COLO668 (cell line): ENCODE results near the gene ADD2.
A peak's percentile ranks its signal among the peaks of the same experiment; 100 is the strongest.

Source experiments
- DNase-seq: peaks from one replicate; lab custom pipeline; 2025; ENCODE audit not compliant: unreplicated experiment; lab: John Stamatoyannopoulos, UW

The ADD2 gene

DNA sequence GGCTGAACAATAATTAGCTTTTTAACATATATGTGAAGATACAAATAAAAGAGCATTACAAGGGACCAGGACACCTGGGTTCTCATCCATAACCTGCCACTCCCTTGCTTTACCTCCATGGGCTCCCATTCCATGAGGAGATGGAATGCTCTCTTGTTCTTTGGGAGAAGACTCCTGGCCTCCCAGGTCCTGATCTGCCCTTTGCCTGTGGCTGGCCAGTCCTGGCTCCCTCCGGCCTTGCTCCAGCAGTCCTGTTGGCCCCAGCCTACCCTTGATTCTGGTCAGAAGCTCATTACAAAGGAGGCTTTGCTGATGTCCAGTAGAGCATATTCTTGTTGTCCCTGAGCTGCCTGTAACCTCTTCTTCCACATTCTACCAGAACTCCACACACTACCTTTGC lies 60.3 kb downstream of the ADD2 start:
- no peak for DNase-seq

DNA sequence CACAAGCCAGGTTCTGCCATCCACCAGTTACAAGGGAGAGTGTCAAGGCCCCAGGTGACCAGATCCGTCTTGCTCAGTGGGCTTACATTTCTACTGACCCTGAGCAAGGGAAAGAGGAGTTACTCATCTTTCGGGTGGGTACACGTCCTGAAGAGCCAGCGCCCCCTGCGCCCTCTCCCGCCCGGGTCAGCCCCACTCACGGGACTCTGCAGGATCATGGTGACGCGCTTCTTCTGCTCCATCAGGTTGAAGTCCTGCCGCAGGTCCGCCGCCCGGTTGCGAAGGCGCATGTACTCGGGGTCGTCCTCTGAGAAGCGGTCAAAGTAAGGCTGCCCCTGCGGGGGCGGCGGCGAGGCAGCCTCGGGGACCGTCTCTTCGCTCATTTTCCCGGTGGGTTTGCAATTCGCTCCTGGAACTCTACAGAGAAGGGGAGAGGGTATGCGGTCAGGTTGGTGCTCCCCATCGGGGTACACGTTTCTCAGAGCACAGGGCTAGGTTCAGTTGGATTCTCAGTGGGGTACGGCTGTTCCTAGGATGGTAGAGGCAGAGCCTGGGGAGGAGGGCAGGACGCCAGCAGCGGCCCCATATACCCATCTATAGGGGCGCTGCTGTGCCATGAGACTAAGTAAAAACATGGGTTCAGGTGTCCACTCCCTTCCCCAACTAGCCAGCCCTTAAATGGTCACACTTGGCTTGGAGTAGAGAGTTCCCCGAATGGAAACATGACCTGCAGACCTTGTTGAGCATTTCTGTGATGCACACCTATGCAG lies 61.8 kb downstream of the ADD2 start:
- DNase-seq, result no peak

DNA sequence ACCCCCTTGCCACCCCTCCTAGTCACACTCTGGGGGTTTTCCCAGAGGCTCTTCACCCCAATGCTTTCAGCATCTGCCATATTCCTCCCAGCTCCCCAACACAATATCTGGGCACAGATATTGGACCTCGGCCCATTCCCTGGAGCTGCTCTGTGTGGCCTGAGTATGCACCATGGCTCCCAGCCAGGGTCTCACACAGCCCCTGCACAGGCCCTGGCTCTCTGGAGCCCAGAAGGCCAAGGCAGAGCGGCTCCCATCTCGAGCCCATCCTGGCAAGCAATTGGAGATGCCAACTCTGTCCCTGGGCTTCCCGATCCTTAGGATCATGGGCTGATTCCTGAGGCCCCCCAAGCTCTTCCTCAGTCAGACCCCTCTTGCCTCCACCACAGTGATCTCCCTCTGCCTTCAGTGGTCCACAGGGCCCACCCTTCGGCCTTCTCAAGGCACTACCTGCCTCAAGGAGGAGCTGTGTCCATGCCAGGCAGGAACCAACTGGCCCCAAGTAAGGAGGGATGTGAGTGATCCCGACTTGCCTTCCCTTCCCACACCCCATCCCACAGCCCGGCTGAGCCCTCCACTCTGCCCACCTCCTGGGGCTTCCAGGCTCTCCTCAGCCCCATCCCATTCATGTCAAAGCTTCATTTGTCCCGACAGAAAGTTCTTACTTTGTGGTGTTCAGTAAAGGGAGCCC lies 62.7 kb downstream of the ADD2 start:
- no peak for DNase-seq

DNA sequence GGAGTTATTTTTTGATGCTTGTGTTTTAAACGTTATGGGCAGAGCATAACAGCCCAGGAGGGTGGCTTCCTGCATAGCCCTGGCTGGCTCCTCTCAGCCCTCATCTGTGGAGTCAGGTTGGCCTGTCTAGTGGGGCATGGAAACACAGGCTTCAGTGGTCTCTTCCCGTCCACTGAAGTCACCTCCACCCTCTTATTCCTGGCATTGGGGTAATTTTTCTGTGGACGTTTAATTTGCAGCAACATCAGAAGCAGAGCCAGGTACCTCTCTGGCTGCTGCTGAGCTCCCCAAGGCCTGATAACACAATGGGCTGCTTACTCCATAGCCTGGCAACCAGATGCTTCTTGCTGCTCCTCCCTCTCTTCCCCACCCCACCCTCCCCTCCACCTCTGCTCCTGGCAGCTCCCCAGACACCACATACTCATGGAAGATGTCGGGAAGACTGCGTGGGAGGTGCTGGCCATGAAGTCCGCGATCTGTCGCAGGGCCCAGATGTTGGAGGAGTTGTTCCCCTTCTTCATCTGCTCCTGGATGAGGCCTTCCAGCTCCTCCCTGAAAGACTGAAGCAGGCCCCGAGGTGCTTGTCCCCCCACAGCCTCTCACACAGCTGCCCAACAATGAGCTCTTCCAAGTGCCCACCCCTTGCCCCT lies 64.0 kb downstream of the ADD2 start:
- DNase-seq, result no peak

DNA sequence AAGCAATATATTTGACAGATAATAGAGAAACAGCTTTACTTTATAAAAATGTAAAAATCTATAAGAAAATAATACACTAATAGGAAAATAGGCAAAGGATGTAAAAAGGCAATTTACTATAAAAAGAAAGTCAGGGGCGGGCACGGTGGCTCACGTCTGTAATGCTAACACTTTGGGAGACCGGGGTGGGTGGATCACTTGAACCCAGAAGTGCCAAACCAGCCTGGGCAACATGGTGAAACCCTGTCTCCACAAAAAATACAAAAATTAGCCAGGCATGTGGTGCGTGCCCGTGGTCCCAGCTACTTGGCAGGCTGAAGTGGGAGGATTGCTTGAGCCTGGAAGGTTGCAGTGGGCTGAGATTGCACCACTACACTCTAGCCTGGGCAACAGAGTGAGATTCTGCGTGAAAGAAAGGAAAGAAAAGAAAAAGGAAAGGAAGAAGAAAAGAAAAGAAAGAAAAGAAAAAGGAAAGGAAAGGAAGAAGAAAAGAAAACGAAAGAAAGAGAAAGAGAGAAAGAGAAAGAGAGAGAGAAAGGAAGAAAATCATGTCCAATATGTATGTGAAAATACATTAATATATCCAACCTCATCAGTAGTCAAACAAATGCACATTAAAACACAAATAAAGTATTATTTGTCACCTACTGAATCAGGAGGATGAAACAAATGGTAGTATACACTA lies 65.1 kb downstream of the ADD2 start:
- DNase-seq, result no peak

DNA sequence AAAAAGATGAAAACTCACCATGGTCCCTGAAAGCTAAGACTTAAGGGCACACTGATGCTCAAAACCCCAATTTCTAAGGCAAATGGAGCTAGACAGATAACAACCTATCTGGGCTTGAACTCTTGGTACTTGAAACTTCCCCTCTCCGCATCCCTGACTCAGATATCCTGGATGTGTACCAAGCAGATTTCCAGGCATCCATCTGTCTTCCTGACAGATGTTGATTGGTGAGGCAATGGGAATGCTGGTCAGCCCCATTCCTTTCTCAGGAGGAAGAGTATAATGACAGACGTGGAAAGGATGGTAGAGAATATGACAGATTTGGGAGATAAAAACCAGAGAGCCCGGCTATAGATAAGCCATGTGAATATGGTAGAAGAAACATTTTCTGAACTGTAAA lies 69.2 kb downstream of the ADD2 start:
- no peak for DNase-seq

DNA sequence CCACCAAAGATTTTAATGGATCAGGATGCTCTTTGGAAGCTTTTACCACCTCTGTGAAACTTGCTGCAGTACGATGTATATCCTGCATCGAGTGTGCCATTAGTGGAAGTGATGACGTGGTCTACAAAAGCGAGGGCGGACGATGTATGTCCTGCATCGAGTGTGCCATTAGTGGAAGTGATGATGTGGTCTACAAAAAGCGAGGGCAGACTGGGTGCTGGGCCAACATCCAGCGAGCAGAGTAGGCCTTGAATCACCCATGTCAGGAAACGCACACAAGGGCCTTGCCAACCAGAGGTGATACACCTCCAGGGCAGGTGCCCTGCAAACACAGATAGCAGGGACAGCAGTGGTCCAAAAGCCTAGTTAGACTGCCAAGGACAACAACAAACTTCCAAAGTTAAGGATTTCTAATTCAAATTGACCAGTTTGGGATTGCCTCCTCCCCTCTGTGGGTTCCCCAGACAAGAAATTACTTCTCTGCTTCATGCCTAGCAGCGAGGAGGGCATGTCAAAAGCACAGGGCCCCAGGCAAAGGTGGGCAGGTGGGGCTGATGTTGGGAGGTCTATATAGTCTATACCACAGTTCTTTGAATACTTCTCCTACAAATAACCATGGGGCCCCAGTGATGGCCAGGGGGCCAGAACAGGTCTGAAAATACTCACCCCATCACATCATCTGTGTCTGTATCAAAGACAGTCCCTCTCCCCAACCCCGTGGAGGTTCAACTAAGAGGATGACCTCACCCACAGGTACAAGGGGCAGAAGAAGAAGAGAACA lies 70.2 kb downstream of the ADD2 start:
- DNase-seq, result no peak

DNA sequence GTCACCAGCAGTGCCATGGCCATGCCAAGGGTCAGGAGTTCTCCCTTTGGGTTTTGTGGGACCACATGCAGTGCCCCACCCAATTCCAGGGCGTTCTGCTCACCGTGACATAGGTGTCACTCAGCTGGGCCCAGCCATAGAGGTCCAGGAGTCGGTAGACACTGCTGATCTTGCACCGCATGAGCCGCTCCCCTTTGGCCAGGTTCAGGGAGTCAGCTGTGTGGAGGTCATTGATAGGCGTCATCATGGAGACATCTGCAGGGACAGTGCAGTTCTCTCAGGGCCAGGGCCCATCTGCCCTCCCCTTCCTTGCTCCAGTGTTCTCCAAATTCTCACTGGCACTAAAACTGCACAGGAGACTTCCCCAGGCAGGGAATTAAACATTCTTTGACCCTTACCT lies 71.9 kb downstream of the ADD2 start:
- no peak for DNase-seq

DNA sequence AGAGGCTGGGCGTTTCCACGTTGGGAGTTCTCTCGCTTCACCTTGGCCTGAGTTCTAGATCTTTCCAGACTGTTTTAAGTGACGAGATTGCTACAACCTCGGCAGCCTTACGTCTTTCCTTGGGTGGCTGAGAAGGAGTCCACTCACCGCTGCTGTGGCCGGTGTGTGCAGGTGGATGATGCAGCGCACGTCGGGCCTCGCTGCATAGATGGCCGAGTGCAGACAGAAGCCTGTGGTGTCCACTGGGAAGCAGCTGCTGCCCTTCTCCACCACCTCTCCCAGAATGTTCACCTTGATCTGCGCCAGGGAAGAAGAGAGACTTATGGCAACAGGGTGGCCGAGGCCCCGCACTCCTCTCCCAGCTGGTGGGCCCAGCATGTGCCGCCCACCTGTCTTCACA lies 75.7 kb downstream of the ADD2 start:
- no peak for DNase-seq

DNA sequence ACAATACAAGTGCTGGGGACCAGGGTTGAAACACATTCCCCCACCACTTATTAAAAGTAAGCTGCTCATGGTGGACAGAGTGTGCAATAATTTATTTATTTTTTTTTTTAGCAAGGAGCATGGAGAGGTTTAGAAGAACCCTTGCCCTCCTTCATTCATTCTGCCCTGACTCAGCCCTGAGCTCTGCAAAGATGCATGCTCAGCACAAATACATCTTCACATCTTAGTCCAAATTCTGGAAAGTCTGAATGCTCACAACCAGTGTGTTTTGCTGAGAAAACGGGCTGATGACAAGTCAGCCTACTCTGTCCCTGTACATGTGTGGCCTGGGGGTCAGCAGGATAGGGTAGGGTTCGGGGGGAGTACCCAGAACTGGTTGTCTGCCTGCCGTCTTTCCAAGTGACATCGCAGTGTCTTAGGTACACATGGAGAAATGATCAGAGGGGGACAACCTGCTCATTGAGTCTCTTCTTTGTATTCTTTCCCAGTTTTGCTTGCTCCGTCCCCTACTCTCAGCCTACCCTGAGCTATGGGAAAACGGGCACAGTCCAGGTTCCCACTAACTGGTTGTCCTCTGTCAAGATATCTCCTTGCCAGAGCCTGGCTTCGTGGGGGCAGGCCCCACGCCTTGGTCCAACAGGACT lies 76.4 kb downstream of the ADD2 start:
- DNase-seq, result no peak

DNA sequence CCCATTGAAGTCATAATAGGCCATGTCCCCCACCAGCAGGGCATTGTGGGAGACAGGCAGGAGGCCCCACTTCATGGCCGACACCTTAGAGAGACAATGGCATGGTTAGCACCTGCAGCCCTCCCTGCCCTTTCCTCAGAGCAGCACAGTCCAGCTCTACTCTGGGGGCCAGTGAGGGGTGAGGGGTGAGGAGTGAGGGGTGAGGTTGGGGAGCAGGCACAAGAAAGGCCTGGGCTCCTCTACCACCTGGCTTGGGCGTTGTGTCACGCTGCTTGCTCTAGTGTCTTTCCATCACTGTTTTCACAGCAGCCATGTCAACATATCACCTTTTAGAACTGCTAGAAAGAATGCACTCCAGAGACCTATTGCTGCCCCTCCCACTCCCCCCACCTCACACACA lies 77.2 kb downstream of the ADD2 start:
- no peak for DNase-seq

DNA sequence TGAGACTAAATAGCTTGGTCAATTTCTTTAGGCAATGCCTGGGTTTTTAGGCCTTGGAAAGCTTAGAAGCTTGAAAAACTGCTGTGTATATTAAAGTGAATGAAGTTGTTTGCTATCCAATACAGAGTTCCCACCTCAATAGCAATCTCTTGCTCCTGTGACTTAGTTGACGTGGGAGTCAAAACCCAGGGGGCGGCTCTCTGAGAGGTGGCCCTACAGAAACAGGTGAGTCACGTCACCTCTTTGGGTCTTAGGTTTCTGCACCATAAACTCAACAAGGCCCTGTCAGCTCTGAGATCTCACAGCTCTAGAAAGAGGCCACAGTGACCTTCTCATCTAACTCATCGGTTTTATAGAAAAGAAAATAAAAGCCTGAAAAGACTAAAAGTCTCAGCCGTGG lies 79.6 kb downstream of the ADD2 start:
- no peak for DNase-seq

DNA sequence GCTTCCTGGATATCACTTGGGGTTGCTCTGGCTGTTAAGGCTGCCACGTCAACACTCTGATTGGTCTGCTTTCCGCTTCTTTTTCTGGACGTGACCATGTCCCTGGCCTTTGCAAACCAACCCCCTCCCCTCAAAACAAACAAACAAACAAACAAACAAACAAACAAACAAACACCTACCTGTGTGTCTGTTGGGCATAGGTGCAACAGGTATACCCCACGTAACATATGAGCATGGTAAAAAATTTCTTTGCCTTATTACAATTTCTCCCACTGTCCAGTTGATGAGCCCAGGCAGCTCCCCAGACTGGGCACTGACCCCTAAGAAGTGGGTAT lies 80.6 kb downstream of the ADD2 start:
- no peak for DNase-seq

DNA sequence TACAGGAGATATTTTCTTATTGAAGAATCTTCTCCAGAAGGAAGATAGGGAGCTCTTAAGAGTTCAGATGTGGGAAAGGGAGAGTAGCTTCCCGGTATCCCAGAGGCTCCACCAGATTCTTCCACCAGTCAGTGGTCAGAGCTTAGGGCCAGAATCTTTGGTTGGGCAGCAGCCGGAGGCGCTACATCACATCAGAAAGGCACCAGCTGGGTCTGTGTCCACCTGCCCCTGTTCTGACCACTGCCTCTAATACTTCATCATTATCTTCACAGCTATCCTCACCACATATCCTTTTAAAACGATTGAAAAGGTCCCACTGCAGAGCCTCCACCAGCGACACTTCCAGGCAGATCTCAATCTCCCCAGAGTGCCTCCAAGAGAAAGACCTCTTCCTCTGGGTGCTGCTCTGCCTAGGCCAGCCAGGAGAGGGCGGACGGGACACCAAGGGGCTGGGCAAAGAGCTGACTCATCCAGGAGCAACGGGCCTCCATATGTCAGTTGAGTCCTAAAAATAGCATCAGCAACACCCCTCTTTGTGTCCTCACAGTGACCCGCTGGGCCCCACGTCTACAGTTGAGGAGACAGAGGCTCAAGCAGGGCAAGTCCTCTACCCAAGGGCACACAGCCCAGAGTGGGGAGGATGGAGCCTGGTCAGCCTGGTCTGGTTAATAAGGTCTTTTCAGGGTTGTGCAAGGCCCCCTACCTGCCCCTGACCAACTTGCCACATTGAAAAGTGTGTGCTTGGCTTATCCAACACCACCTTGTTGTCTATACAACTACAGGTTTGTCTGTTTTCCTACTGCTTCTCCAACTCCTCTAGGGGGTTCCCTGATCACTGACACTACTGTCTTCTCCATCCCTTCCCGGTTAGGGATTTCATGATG lies 81.2 kb downstream of the ADD2 start:
- peak; percentile 46 for DNase-seq

DNA sequence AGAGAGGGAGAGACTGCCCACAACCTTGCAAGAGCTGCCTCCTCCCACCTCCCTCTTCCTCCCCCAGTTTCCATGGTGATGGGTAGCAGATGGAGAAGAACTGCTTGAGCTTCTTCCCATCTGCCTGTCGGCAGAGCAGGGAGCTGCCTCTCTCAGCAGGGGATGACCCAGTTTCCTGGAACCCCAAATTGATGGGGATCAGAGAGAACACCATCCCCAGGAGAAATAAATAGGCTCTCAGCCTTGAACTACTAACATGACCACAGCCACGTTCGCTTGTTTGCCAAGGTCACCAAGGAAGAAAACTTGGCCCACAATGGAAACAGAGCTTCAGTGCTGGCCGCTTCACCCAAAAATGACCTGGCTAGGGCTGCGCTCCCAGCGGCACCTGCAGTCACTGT lies 82.2 kb downstream of the ADD2 start:
- DNase-seq, result no peak

DNA sequence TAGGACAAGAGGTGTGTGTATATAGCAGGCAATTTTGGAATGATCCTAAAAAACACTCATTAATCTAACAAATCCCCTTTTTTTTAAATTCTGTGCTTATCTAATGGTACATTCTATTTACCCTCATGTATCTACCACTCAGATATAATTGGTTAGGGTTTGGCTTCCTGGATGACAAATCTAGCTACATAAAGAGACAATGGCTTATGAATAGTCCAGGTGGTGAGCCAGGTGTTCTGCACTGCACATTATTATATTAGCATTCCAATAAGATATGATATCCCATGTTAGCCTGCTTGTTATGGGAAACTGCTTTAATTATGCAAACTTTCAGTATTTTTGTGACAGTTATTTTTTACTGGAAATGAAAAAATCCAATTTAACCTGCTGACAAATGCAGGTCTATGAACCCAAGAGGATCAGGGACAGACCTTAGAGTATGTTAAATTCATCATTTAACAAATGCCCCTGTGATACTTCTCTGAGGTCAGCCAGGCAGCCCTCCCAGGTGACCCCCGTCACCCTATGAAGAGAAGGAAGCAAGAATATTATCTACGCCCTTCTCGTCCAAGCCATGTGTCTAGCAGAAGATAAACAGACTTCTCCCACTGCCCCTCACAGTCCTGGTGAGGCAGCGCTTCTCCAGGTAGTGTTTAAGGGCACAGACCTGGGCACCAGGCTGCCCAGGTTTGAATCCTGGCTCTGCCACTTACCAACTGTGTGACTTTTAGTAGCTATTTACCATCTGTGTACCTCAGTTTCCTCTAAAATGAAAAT lies 83.0 kb downstream of the ADD2 start:
- peak; percentile 47 for DNase-seq

DNA sequence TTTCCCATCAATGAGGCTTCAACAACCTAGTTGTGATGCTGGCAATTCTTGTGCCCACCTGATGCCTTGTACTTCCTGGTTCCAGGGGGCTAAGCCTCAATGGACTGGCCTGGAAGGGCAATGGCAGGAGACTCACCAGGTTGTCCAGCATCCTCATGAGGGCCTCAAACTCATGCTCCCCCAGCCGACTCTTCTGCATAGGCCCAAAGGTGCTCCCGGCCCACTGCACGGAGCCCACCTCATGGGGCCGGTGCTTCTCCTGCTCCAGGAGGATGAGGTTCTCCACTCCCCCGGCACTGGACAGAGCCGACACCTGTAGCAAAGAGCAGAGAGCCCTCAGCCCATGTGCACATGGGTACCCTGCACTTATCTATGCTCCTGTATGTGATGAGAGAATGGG lies 84.5 kb downstream of the ADD2 start:
- DNase-seq, result no peak

DNA sequence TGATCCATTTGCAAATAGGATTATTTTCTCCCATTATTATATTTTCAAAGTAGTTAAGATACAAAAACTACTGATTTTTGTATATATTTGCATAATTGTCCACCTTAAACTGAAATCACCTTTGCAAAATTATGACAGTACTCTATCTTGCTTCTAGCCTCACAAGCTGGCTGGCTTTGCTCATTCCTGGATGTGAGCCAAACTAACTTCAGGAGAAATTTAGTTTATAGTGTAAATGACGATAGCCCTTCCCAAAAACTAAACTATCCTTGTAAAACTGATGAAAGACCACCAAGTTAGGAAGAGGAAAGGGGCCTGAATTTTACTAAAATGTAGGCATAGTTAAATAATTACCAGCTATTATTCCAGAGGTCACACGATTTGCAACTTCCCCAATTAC lies 87.3 kb downstream of the ADD2 start:
- no peak for DNase-seq

DNA sequence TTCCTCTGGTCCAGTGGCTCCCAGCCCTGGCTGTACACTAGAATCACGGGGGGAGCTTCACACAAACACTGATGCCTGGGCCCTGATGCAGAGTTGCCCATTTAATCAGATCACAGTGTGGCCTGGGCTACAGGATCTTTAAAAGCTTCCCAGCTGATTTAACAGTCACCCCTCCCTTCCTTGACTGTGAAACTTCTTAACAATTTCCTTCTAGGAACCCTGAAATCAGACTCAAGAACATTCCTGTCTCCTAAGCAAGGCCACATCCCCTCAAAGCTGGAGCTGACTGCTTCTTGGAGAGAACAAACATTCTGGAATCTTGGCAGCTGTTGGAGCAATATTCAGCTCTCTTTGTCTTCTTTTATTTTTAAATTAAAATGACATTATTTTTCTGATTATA lies 88.7 kb downstream of the ADD2 start:
- DNase-seq, result no peak
